GM04504 (cell line): ENCODE measurements around the gene TMEM63C.

ENCODE experiments used
- DNase-seq: peaks from one replicate; pipeline ENCODE4 v3.0.0-alpha.2; 2012; ENCODE audit warnings: low read depth

TMEM63C gene

GRCh38 chr14:77259025-77259715 lies 77.6 kb downstream of the TMEM63C start:
- no peak for DNase-seq

- DNase-seq, result no peak
Observed at GRCh38 chr14:77260199-77260598, 78.6 kb downstream of the TMEM63C start.

- no peak for DNase-seq
Observed at GRCh38 chr14:77260631-77261030, 79.0 kb downstream of the TMEM63C start.

- DNase-seq, result no peak
Observed at GRCh38 chr14:77264466-77265186, 83.0 kb downstream of the TMEM63C start.

GRCh38 chr14:77265187-77265515 lies 83.6 kb downstream of the TMEM63C start:
- no peak for DNase-seq

- DNase-seq, result no peak
Observed at GRCh38 chr14:77265561-77266335, 84.2 kb downstream of the TMEM63C start.

GRCh38 chr14:77266336-77266735 lies 84.7 kb downstream of the TMEM63C start:
- no peak for DNase-seq

GRCh38 chr14:77267937-77268699 lies 86.5 kb downstream of the TMEM63C start:
- no peak for DNase-seq

- no peak for DNase-seq
Observed at GRCh38 chr14:77268989-77269600, 87.5 kb downstream of the TMEM63C start.

- DNase-seq, result no peak
Observed at GRCh38 chr14:77270361-77271112, 88.9 kb downstream of the TMEM63C start.

GRCh38 chr14:77271113-77271710 lies 89.6 kb downstream of the TMEM63C start, which contains the start of gene NGB:
TSS of gene NGB (minus strand) at chr14:77271206. CDS start at chr14:77270937, 269 bp downstream.
- no peak for DNase-seq

- no peak for DNase-seq
Observed at GRCh38 chr14:77272261-77272660, 90.7 kb downstream of the TMEM63C start.

- DNase-seq, result no peak
Observed at GRCh38 chr14:77273796-77274195, 92.2 kb downstream of the TMEM63C start.

GRCh38 chr14:77275041-77275580 lies 93.5 kb downstream of the TMEM63C start:
- no peak for DNase-seq

GRCh38 chr14:77275601-77276017 lies 94.0 kb downstream of the TMEM63C start:
- no peak for DNase-seq

- DNase-seq, result no peak
Observed at GRCh38 chr14:77276295-77276935, 94.8 kb downstream of the TMEM63C start.

- no peak for DNase-seq
Observed at GRCh38 chr14:77276959-77277358, 95.4 kb downstream of the TMEM63C start.

- DNase-seq, result no peak
Observed at GRCh38 chr14:77278461-77279230, 97.0 kb downstream of the TMEM63C start.

GRCh38 chr14:77279719-77280118 lies 98.1 kb downstream of the TMEM63C start:
- DNase-seq, result no peak
